Osteoblast (primary cell): ENCODE data around the gene LIN28A. TPM values are rescaled to one million over a fixed set of nuclear protein-coding genes. Genes with fewer than 3 reads are reported as not detected.

ENCODE experiments used
- DNase-seq: peaks from one replicate; pipeline ENCODE4 v3.0.0; 2011; ENCODE audit warnings: low spot score, mixed read lengths; ENCODE audit not compliant: insufficient read length; ENCODE audit errors: missing footprints
- H2AFZ ChIP-seq: 2 replicates; pipeline ENCODE4 v1.6.0; 2011; ENCODE audit warnings: mild to moderate bottlenecking, low read length
- H3K27ac ChIP-seq: 2 replicates; pipeline ENCODE4 v1.5.1; 2011; ENCODE audit warnings: mild to moderate bottlenecking, low read depth, low read length, moderate library complexity
- H3K27me3 ChIP-seq: 2 replicates; pipeline ENCODE4 v1.6.0; 2012; ENCODE audit warnings: mild to moderate bottlenecking, control low read depth, inconsistent platforms, low read length, moderate library complexity; ENCODE audit not compliant: insufficient read depth
- H3K36me3 ChIP-seq: 2 replicates; pipeline ENCODE4 v1.5.1; 2011; ENCODE audit warnings: mild to moderate bottlenecking, low read length, control low read depth, moderate library complexity; ENCODE audit not compliant: insufficient read depth
- H3K4me1 ChIP-seq: 2 replicates; pipeline ENCODE4 v1.5.1; 2011; ENCODE audit warnings: mild to moderate bottlenecking, low read length, control low read depth, moderate library complexity; ENCODE audit not compliant: insufficient read depth
- H3K4me2 ChIP-seq: 2 replicates; pipeline ENCODE4 v1.6.0; 2011; ENCODE audit warnings: mild to moderate bottlenecking, low read length; ENCODE audit not compliant: insufficient read depth
- H3K4me3 ChIP-seq: fragments of 200-600 bp; sonication (generic); 3 replicates; pipeline ENCODE4 v1.5.1; 2012; ENCODE audit warnings: mild to moderate bottlenecking, low read length, inconsistent platforms; ENCODE audit not compliant: insufficient read depth
- H3K79me2 ChIP-seq: 2 replicates; pipeline ENCODE4 v1.6.0; 2012; ENCODE audit warnings: mild to moderate bottlenecking, low read length, control low read depth, inconsistent platforms; ENCODE audit not compliant: insufficient read depth
- H3K9me3 ChIP-seq: 2 replicates; pipeline ENCODE4 v1.5.1; 2011; ENCODE audit warnings: low read depth, low read length, control low read depth
- H4K20me1 ChIP-seq: 2 replicates; pipeline ENCODE4 v1.6.0; 2012; ENCODE audit warnings: mild to moderate bottlenecking, low read length, control low read depth; ENCODE audit not compliant: insufficient read depth
- total RNA-seq: library from RNA; depleted of rRNA; stranded (reverse); fragments of >200 nt; gene quantifications from 2 replicates; pipeline ENCODE4 v1.2.3, GENCODE V29; 2012
- TF ChIP-seq, protein P1 (sequence below): IDR thresholded peaks from 2 replicates; pipeline ENCODE4 v1.5.1; 2011; ENCODE audit warnings: mild to moderate bottlenecking, low read depth, low read length, moderate library complexity; ENCODE audit errors: extremely low read depth

The LIN28A gene
- total RNA-seq, 1 donor: not detected

DNA sequence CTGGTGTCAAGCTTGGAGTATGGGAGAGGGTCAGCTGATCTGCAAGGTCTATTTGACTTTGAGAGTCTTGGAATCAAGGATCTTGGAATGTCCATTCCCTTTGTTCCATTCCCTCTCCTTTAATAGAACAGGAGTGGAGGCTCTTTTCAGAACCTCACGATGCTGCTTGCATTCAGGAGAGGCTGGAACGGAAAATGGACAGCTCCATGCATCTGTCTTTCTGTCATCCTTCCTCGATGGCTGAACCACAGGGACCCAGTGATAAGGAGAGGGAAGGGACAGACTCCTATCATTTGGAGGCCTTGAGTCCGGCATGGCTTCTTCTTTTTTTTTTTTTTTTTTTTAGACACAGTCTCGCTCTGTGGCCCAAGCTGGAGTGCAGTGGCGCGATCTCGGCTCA lies 14.9 kb upstream of the LIN28A start:
- Histone ChIP-seq H3K27me3 (no peaks in the 10 kb centered on the region), H3K4me2 (no peak overlapping the region), H3K27ac (no peak overlapping the region), H3K4me1 (no peaks in the 10 kb centered on the region), H3K4me3 (no peak overlapping the region), H2AFZ (no peak overlapping the region), H4K20me1 (no peaks in the 10 kb centered on the region), H3K36me3 (no peaks in the 10 kb centered on the region), H3K9me3 (no peaks in the 10 kb centered on the region), H3K79me2 (no peaks in the 10 kb centered on the region)
- TF ChIP-seq, protein P1, sequence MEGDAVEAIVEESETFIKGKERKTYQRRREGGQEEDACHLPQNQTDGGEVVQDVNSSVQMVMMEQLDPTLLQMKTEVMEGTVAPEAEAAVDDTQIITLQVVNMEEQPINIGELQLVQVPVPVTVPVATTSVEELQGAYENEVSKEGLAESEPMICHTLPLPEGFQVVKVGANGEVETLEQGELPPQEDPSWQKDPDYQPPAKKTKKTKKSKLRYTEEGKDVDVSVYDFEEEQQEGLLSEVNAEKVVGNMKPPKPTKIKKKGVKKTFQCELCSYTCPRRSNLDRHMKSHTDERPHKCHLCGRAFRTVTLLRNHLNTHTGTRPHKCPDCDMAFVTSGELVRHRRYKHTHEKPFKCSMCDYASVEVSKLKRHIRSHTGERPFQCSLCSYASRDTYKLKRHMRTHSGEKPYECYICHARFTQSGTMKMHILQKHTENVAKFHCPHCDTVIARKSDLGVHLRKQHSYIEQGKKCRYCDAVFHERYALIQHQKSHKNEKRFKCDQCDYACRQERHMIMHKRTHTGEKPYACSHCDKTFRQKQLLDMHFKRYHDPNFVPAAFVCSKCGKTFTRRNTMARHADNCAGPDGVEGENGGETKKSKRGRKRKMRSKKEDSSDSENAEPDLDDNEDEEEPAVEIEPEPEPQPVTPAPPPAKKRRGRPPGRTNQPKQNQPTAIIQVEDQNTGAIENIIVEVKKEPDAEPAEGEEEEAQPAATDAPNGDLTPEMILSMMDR: no peak
- DNase-seq: no peak

DNA sequence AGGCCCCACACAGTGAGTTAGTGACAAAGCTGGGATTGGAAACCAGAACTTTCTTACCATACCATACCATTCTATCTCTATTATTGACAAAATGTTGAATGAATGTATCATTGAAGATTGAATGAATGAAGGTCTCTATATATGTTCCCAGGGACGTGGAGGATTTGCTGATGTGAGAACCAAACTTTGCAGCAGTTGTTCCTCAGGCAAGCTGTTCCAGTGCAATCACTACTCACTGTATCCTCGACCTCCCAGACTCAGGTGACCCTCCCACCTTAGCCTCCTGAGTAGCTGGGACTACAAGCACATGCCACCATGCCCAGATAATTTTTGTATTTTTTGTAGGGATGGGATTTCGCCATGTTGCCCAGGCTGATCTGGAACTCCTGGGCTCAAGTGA lies 11.6 kb upstream of the LIN28A start:
- Histone ChIP-seq H3K79me2 (no peaks in the 10 kb centered on the region), H3K4me1 (peaks cover 3% of the 10 kb centered on the region), H4K20me1 (no peaks in the 10 kb centered on the region), H3K27ac (no peak overlapping the region), H3K9me3 (no peaks in the 10 kb centered on the region), H3K36me3 (no peaks in the 10 kb centered on the region), H2AFZ (no peak overlapping the region), H3K4me3 (no peak overlapping the region), H3K4me2 (no peak overlapping the region), H3K27me3 (no peaks in the 10 kb centered on the region)
- TF ChIP-seq, protein P1: no peak
- DNase-seq: peak; percentile 56

DNA sequence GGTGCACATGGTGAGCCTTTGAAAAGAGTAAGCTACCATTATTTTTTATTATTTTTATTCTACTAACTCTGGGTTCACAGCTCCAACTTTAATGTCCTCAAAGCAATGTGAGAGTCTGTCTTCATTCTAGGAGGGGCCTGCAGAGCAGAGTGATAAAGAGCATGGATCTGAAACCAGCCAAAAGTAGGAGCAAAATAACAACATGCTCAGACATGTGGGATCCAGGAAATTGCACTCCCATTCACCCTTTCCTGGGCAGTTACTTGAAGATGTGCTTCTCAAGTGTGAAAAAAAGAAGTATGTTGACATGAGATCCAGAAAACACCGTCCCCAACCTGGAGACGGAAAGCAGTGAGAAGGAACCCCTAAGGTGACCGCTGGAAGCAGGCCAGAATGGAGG lies 8.7 kb upstream of the LIN28A start:
- no peaks in the 10 kb centered on the region for H3K79me2 ChIP-seq
- no peak for DNase-seq
- H3K4me1 ChIP-seq: peaks cover 4% of the 10 kb centered on the region
- H3K27me3 ChIP-seq: no peaks in the 10 kb centered on the region
- no peaks in the 10 kb centered on the region for H4K20me1 ChIP-seq
- TF ChIP-seq, protein P1: no peak
- H2AFZ ChIP-seq: no peak overlapping the region
- no peak overlapping the region for H3K4me2 ChIP-seq
- H3K9me3 ChIP-seq: no peaks in the 10 kb centered on the region
- H3K4me3 ChIP-seq: no peak overlapping the region
- no peak overlapping the region for H3K27ac ChIP-seq
- no peaks in the 10 kb centered on the region for H3K36me3 ChIP-seq

DNA sequence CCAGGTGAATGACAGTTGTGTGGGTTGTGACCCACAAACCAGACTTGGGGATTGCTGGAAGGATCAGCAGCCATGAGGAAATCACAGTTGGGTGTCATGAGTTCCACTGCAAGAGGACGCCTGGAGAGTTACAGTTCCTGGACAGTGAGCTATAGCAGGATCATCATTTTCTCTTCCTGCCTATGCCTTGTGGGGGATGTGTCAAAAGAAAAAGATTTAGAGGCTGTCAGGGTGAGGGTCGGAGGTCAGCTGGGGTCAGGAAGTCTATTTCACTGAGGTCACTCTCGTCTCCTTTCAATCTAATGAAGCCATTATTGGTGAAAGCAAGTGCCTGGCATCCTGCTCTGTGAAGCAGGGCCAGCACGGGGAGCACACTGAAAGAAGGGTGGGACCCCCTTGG lies 7.0 kb upstream of the LIN28A start:
- no peak overlapping the region for H2AFZ ChIP-seq
- H3K4me1 ChIP-seq: peaks cover 4% of the 10 kb centered on the region
- no peaks in the 10 kb centered on the region for H3K36me3 ChIP-seq
- peak; percentile 74 for DNase-seq
- H3K4me3 ChIP-seq: no peak overlapping the region
- H3K27me3 ChIP-seq: peaks cover 1% of the 10 kb centered on the region
- H3K27ac ChIP-seq: no peak overlapping the region
- no peaks in the 10 kb centered on the region for H3K79me2 ChIP-seq
- no peaks in the 10 kb centered on the region for H3K9me3 ChIP-seq
- no peak overlapping the region for H3K4me2 ChIP-seq
- TF ChIP-seq, protein P1: no peak
- H4K20me1 ChIP-seq: no peaks in the 10 kb centered on the region
